BJ (cell line): ENCODE measurements around the gene PRDM16. TPM values are rescaled to one million over a fixed set of nuclear protein-coding genes. Genes with fewer than 3 reads are reported as not detected.

ENCODE experiments used
- CTCF ChIA-PET: fragments of 350-600 bp; formaldehyde crosslinking; extraction: SDS; loops from one replicate; lab custom pipeline; 2021; ENCODE audit warnings: antibody characterized with exemption, inconsistent platforms; lab: Yijun Ruan, JAX
- POLR2A ChIA-PET: fragments of 300-600 bp; sonication (Branson Sonifier 250); formaldehyde crosslinking; extraction: SDS; loops from one replicate; lab custom pipeline; 2021; ENCODE audit warnings: antibody characterized with exemption; lab: Charles Lee
- DNase-seq: peaks from one replicate; pipeline ENCODE4 v3.0.0-alpha.2; 2011; ENCODE audit warnings: low read depth
- H3K27me3 ChIP-seq: 2 replicates; pipeline ENCODE4 v1.6.0; 2011; ENCODE audit warnings: low read length; ENCODE audit not compliant: control insufficient read depth, insufficient read depth
- H3K36me3 ChIP-seq: 2 replicates; pipeline ENCODE4 v1.5.1; 2011; ENCODE audit warnings: low read length; ENCODE audit not compliant: control insufficient read depth, insufficient read depth
- H3K4me3 ChIP-seq: 2 replicates; pipeline ENCODE4 v1.5.1; 2011; ENCODE audit warnings: low read depth, mild to moderate bottlenecking, control low read depth, low read length
- CTCF ChIP-seq: IDR thresholded peaks from 2 replicates; pipeline ENCODE4 v1.5.1; 2011; ENCODE audit warnings: low read depth, mild to moderate bottlenecking, control low read depth, inconsistent platforms, low read length, moderate library complexity; ENCODE audit not compliant: insufficient read depth
- polyA plus RNA-seq: library from polyadenylated mRNA; depleted of rRNA; stranded (reverse); fragments of >200 nt; gene quantifications from 2 replicates; pipeline ENCODE4 v1.2.3, GENCODE V29; 2011

Gene PRDM16
- polyA plus RNA-seq, 1 experiment: 0.02 TPM

GRCh38 chr1:3465091-3465934 is 396.3 kb downstream of the PRDM16 start:
- no peak for DNase-seq
- Histone ChIP-seq H3K4me3 (no peak overlapping the region), H3K27me3 (no peaks in the 10 kb centered on the region; the same call in 1 of the 2 replicates), H3K36me3 (no peaks in the 10 kb centered on the region)
- TF ChIP-seq CTCF: no peak
- POLR2A ChIA-PET: no interaction called here
- CTCF ChIA-PET: interaction anchor here (0.7 to 5.7 kb wide), 3 partner anchors 12 to 155 kb away, joined by 3 to 25 read pairs (median 6); no protein-coding TSS in a partner anchor

- Histone ChIP-seq H3K4me3 (no peak overlapping the region), H3K36me3 (no peaks in the 10 kb centered on the region), H3K27me3 (no peaks in the 10 kb centered on the region; the same call in 1 of the 2 replicates)
- TF ChIP-seq CTCF: no peak
- POLR2A ChIA-PET: no interaction called here
- no peak for DNase-seq
- CTCF ChIA-PET: interaction anchor here (0.7 to 5.7 kb wide), 4 partner anchors 13 to 154 kb away, joined by 3 to 25 read pairs (median 4); no protein-coding TSS in a partner anchor
Observed at GRCh38 chr1:3465935-3466321, 396.9 kb downstream of the PRDM16 start.

- no peak overlapping the region for H3K4me3 ChIP-seq
- no peaks in the 10 kb centered on the region for H3K36me3 ChIP-seq
- ChIA-PET POLR2A (no interaction called here), CTCF (interaction anchor here (1.5 to 5.7 kb wide), 3 partner anchors 14 to 154 kb away, joined by 3 to 25 read pairs (median 6); no protein-coding TSS in a partner anchor)
- no peaks in the 10 kb centered on the region; the same call in 1 of the 2 replicates for H3K27me3 ChIP-seq
- no peak for DNase-seq
- TF ChIP-seq CTCF: no peak
Observed at GRCh38 chr1:3466366-3467075, 397.5 kb downstream of the PRDM16 start.

GRCh38 chr1:3467096-3468036 is 398.4 kb downstream of the PRDM16 start:
- H3K27me3 ChIP-seq: no peaks in the 10 kb centered on the region; the same call in 1 of the 2 replicates
- POLR2A ChIA-PET: no interaction called here
- H3K36me3 ChIP-seq: no peaks in the 10 kb centered on the region
- no peak overlapping the region for H3K4me3 ChIP-seq
- CTCF ChIA-PET: interaction anchor here (1.5 to 5.7 kb wide), 3 partner anchors 14 to 153 kb away, joined by 3 to 25 read pairs (median 6); no protein-coding TSS in a partner anchor
- DNase-seq: no peak
- TF ChIP-seq CTCF: no peak
